ENCODE measurements around the gene GRM7. TPM values are rescaled to one million over a fixed set of nuclear protein-coding genes. Genes with fewer than 3 reads are reported as not detected.

The GRM7 gene
- total and polyA plus RNA-seq, 2 of the 4 experiments (the other 2 are of a cell fraction) = not detected

DNA sequence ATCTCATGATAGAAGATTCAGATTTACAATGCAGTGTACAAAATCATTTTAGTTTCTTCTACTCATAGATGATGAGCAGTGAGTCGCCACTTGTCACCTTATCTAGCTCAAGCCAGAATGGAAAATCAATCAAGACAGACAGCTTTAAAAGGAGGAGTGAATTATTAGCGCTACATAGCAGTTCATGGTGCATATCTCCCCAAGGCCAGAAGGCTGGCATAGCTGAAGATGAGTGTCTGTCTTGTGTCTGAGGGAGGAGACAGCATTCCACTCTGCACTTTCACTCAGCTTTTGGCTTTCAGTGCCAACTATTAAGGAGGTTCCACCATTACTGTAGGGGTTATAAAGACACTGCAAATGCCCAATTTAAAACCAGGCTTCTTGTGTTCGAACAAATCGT lies 836.6 kb downstream of the GRM7 start:
- H3K18ac ChIP-seq (ENCODE audit: low read depth, low read length) = no peak overlapping the region
- TF ChIP-seq CEBPB (IDR thresholded peaks at IDR 0.05; ENCODE audit: low read depth, low read length) (no peak), CHD1 (IDR thresholded peaks at IDR 0.05; ENCODE audit: low read depth, low read length) (no peak), RAD21 (IDR thresholded peaks at IDR 0.05; ENCODE audit: low read length) (no peak), NFE2L2 (IDR thresholded peaks at IDR 0.05; ENCODE audit: low read depth, low read length) (no peak), MAFK (IDR thresholded peaks at IDR 0.05; ENCODE audit: low read depth, low read length) (no peak)
- no peaks in the 10 kb centered on the region for H3K4me1 ChIP-seq (ENCODE audit: control insufficient read depth, insufficient read depth, low read length)
- no CpG with 5 or more reads among the region's 4 CpGs for WGBS, 2 experiments (ENCODE audit: extremely low coverage in 2 of 2, insufficient read length in 1 of 2)
- ATAC-seq (ENCODE audit: low read depth) = no peak
- no peak overlapping the region for H4K8ac ChIP-seq (ENCODE audit: low read depth in 2 of 2, low read length in 2 of 2)
- H3K9ac ChIP-seq (ENCODE audit: low read depth, low read length) = no peak overlapping the region
- H2AK9ac ChIP-seq (replicated peaks; ENCODE audit: low read depth, low read length, poor library complexity) = no peak overlapping the region
- no peak overlapping the region for H3K56ac ChIP-seq (ENCODE audit: extremely low read depth, insufficient read depth, low read length)
- H2BK5ac ChIP-seq (ENCODE audit: low read depth, low read length, poor library complexity, severe bottlenecking) = no peak overlapping the region
- POLR2A ChIA-PET (ENCODE audit: unreplicated experiment) = no interaction called here
- H3K9me3 ChIP-seq (ENCODE audit: control insufficient read depth, insufficient read depth, low read length) = peaks cover 7% of the 10 kb centered on the region; the same call in 1 of the 2 replicates
- H4K20me1 ChIP-seq (ENCODE audit: insufficient read depth, low read length) = no peaks in the 10 kb centered on the region
- dilution Hi-C loops (cut with HindIII; ENCODE audit: low sequenced_read_pairs, unreplicated experiment) (no loop called here), in situ Hi-C loops (cut with MboI; ENCODE audit: low sequenced_read_pairs) (no loop called here), intact Hi-C loops (cut with micrococcal nuclease) (no loop called here)
- no peak overlapping the region for H3K23ac ChIP-seq (ENCODE audit: low read depth, low read length)
- no peak overlapping the region for H4K91ac ChIP-seq (ENCODE audit: insufficient read depth, low read depth, low read length)
- no peak overlapping the region for H3K27ac ChIP-seq (ENCODE audit: insufficient read depth, low read length)
- H3K79me1 ChIP-seq (ENCODE audit: low read depth in 1 of 2, low read length in 2 of 2) = no peaks in the 10 kb centered on the region
- no peak overlapping the region for H4K5ac ChIP-seq (ENCODE audit: low read depth, low read length)
- no peak overlapping the region for H3K4ac ChIP-seq (ENCODE audit: low read depth, low read length)
- no peaks in the 10 kb centered on the region for H3K36me3 ChIP-seq (ENCODE audit: control insufficient read depth, insufficient read depth, low read length)
- H2AK5ac ChIP-seq (ENCODE audit: low read depth, low read length) = no peak overlapping the region
- BruUV-seq (replicated peaks) = no TSS peak
- H3K14ac ChIP-seq (replicated peaks; ENCODE audit: low read depth, low read length) = no peak overlapping the region
- no peak overlapping the region for H2BK15ac ChIP-seq (ENCODE audit: low read depth, low read length)
- H3K27me3 ChIP-seq (ENCODE audit: control insufficient read depth, insufficient read depth, low read length) = no peaks in the 10 kb centered on the region
- no peak overlapping the region for H2AFZ ChIP-seq (replicated peaks; ENCODE audit: low read length, poor library complexity)
- DNase-seq = no peak
- H2BK120ac ChIP-seq (ENCODE audit: low read depth, low read length) = no peak overlapping the region
- CTCF ChIA-PET = no interaction called here
- no peak overlapping the region for H2BK20ac ChIP-seq (ENCODE audit: low read depth, low read length)
- H3K4me2 ChIP-seq (ENCODE audit: low read depth, low read length) = no peak overlapping the region
- H3K4me3 ChIP-seq (ENCODE audit: insufficient read depth, low read depth, low read length) = no peak overlapping the region
- no peaks in the 10 kb centered on the region for H3K9me1 ChIP-seq (ENCODE audit: insufficient read depth, low read length)

All from IMR-90 (cell line).